ENCODE measurements around the gene TCF19. TPM values are rescaled to one million over a fixed set of nuclear protein-coding genes. Genes with fewer than 3 reads are reported as not detected.

The TCF19 gene
- total and polyA plus RNA-seq, 10 of the 15 experiments (the other 5 are each of a cell fraction or from before 2014, with no cell fraction given): 7.7 to 103 (median 53.3) TPM

DNA sequence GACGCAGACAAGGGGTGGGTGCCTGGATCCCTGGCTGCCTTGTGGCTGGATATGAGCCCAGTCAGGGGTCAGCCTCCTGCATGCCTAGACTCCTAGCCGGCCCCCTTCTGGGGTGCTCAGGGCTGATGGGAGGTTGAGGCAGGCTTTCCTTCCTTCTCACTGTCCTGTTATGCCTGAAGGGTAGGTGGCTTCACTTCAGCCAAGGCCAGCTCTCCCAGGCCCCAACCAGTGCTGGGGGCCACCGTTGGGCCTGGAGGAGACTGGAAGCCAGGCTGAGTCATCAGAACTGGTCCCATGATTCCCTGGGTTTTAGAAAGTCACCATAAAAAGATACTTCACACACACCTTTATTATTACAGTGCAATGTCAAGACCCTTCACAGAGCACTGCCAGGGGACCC lies 15.0 kb downstream of the TCF19 start:
- SMC1A ChIA-PET (ENCODE audit: uncharacterized antibody, unreplicated experiment): no interaction called here
- no peak overlapping the region for H2AFZ ChIP-seq (ENCODE audit: control insufficient read depth, low read depth, low read length)
- in situ Hi-C loops (cut with MboI): no loop called here
- no peaks in the 10 kb centered on the region for H3K27me3 ChIP-seq (replicated peaks in 1 of 2; ENCODE audit: control insufficient read depth in 2 of 2, insufficient read depth in 2 of 2, low read length in 1 of 2)
- H3K36me3 ChIP-seq (ENCODE audit: control insufficient read depth in 2 of 2, insufficient read depth in 2 of 2, low read length in 1 of 2): 0 out of 4 replicates have a peak, but pooled peaks cover 0 to 2% of the 10 kb centered on the region in 2 experiments
- WGBS (ENCODE audit: insufficient coverage, insufficient replicate concordance, low lambda C conversion rate, missing lambda C conversion rate): 59% methylated on average over 3 of the region's 3 CpGs
- POLR2A ChIA-PET: no interaction called here
- no peak overlapping the region for H3K4me2 ChIP-seq (ENCODE audit: control insufficient read depth, insufficient read depth)
- TF ChIP-seq MEF2A (IDR thresholded peaks at IDR 0.05; ENCODE audit: insufficient read depth, low read depth, low read length) (no peak), SRF (IDR thresholded peaks at IDR 0.05; ENCODE audit: low read depth in 2 of 2, low read length in 2 of 2) (no peak), CHD1 (IDR thresholded peaks at IDR 0.05; ENCODE audit: low read depth, low read length) (no peak), PRDM15 (CRISPR knock-in tag; IDR thresholded peaks at IDR 0.05) (no peak), SKIL (IDR thresholded peaks at IDR 0.05; ENCODE audit: low read depth, poor library complexity, severe bottlenecking) (no peak)
- TF ChIP-seq, protein P1, sequence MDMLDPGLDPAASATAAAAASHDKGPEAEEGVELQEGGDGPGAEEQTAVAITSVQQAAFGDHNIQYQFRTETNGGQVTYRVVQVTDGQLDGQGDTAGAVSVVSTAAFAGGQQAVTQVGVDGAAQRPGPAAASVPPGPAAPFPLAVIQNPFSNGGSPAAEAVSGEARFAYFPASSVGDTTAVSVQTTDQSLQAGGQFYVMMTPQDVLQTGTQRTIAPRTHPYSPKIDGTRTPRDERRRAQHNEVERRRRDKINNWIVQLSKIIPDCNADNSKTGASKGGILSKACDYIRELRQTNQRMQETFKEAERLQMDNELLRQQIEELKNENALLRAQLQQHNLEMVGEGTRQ (IDR thresholded peaks at IDR 0.05; ENCODE audit: borderline replicate concordance, low read depth, low read length): no peak
- H3K4me3 ChIP-seq: no peak overlapping the region
- H3K9ac ChIP-seq (ENCODE audit: control insufficient read depth, insufficient read depth, low read length): no peak overlapping the region
- no peaks in the 10 kb centered on the region for H3K9me3 ChIP-seq (replicated peaks; ENCODE audit: control insufficient read depth, insufficient read depth, low read length)
- H3K27ac ChIP-seq (ENCODE audit: control insufficient read depth, insufficient read depth): no peak overlapping the region
- RAD21 ChIA-PET (ENCODE audit: unreplicated experiment): no interaction called here
- intact Hi-C loops (cut with micrococcal nuclease; ENCODE audit: unreplicated experiment): no loop called here
- H3K79me2 ChIP-seq (ENCODE audit: control insufficient read depth, insufficient read depth, low read length): no peaks in the 10 kb centered on the region
- CTCF ChIA-PET: no interaction called here
- BruUV-seq (replicated peaks): no TSS peak
- DNase-seq (ENCODE audit: low read depth, low spot score) (no peak), ATAC-seq (no peak), FAIRE-seq (no peak)
- H3K4me1 ChIP-seq (ENCODE audit: control insufficient read depth, insufficient read depth, low read length): peaks cover 5% of the 10 kb centered on the region
- H4K20me1 ChIP-seq (ENCODE audit: control insufficient read depth, insufficient read depth): no peaks in the 10 kb centered on the region

Measured in GM12878 (cell line).